ENCODE measurements around the gene LRRC14B.

DNA sequence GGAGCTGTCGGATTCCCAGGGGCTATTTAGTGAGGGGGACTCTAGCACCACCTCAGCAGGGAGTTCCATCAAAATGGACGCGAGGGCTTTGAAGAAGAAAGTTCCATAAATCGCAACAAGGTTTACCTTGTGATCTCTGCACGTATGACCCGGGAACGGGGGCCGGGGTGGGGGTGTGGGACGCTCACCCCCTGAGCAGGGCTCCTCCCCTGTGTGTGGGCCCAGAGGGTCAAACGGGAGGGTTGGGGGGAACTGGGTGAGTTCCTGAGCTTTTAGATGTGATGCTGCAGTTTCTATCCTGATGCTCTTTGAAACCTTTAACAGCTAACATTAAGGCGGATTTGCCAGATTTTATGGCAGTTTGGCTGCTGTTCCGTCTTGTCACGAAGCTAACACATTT, 18.9 kb upstream of the LRRC14B start:
- TF ChIP-seq, protein P1, sequence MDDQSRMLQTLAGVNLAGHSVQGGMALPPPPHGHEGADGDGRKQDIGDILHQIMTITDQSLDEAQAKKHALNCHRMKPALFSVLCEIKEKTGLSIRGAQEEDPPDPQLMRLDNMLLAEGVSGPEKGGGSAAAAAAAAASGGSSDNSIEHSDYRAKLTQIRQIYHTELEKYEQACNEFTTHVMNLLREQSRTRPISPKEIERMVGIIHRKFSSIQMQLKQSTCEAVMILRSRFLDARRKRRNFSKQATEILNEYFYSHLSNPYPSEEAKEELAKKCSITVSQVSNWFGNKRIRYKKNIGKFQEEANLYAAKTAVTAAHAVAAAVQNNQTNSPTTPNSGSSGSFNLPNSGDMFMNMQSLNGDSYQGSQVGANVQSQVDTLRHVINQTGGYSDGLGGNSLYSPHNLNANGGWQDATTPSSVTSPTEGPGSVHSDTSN (CRISPR knock-in tag; IDR thresholded peaks at IDR 0.05): no peak
- no peak for TF ChIP-seq YY1 (tag by site-specific recombination; IDR thresholded peaks at IDR 0.05)
